Caco-2 (cell line): ENCODE data around the gene B3GAT1. TPM values are rescaled to one million over a fixed set of nuclear protein-coding genes. Genes with fewer than 3 reads are reported as not detected.

Source experiments
- BruUV-seq: library from RNA; stranded (reverse); fragments of 400-500 nt; replicated peaks from 2 replicates; lab custom pipeline; 2021; lab: Mats Ljungman, UMichigan
- CTCF ChIA-PET: fragments of 300-600 bp; sonication (Branson Sonifier 250); formaldehyde crosslinking; loops from one replicate; lab custom pipeline; 2022; ENCODE audit warnings: antibody characterized with exemption; lab: Charles Lee
- POLR2A ChIA-PET: fragments of 300-600 bp; sonication (Branson Sonifier 250); formaldehyde crosslinking; loops from one replicate; lab custom pipeline; 2022; ENCODE audit warnings: antibody characterized with exemption; lab: Charles Lee
- DNase-seq, 2 experiments: peaks; one replicate each; pipeline versions ENCODE4 v3.0.0 to v3.0.0-alpha.2; 2020 to 2022
- H3K27me3 ChIP-seq: replicated peaks from 2 replicates; pipeline ENCODE4 v1.6.0; 2011; ENCODE audit warnings: low read length; ENCODE audit not compliant: control insufficient read depth, insufficient read depth
- H3K36me3 ChIP-seq: 2 replicates; pipeline ENCODE4 v1.5.1; 2011; ENCODE audit warnings: low read length; ENCODE audit not compliant: control insufficient read depth, insufficient read depth
- H3K4me1 ChIP-seq: fragments of 250-450 bp; sonication (Bioruptor Pico); 2 replicates; pipeline ENCODE4 v1.5.1; 2020; ENCODE audit warnings: mild to moderate bottlenecking
- H3K4me3 ChIP-seq: 2 replicates; pipeline ENCODE4 v1.5.1; 2011; ENCODE audit warnings: low read depth, mild to moderate bottlenecking, control low read depth, low read length
- H3K9me3 ChIP-seq: fragments of 250-450 bp; sonication (Bioruptor Pico); 2 replicates; pipeline ENCODE4 v1.5.1; 2020; ENCODE audit warnings: mild to moderate bottlenecking, moderate library complexity
- H3K27ac Mint-ChIP-seq: one replicate; pipeline ENCODE4 v1.8.0; 2022; ENCODE audit warnings: mixed read lengths; ENCODE audit not compliant: unreplicated experiment
- H3K27me3 Mint-ChIP-seq: one replicate; pipeline ENCODE4 v1.8.0; 2022; ENCODE audit warnings: mixed read lengths; ENCODE audit not compliant: insufficient read depth, unreplicated experiment
- H3K36me3 Mint-ChIP-seq: one replicate; pipeline ENCODE4 v1.8.0; 2022; ENCODE audit warnings: mild to moderate bottlenecking, mixed read lengths; ENCODE audit not compliant: insufficient read depth, unreplicated experiment
- H3K4me1 Mint-ChIP-seq: one replicate; pipeline ENCODE4 v1.8.0; 2022; ENCODE audit warnings: low read depth, mixed read lengths; ENCODE audit not compliant: unreplicated experiment
- H3K4me3 Mint-ChIP-seq: one replicate; pipeline ENCODE4 v1.8.0; 2022; ENCODE audit warnings: mild to moderate bottlenecking, moderate library complexity, mixed read lengths; ENCODE audit not compliant: unreplicated experiment
- H3K9me3 Mint-ChIP-seq: one replicate; pipeline ENCODE4 v1.8.0; 2022; ENCODE audit warnings: mixed read lengths; ENCODE audit not compliant: unreplicated experiment
- CTCF ChIP-seq, 2 experiments: fragments of 200-600 bp in 1 of 2; IDR thresholded peaks; 1 replicate in 1 of 2; 2 replicates in 1 of 2; pipeline versions ENCODE4 v1.5.1 to v1.8.0; 2011 to 2022; ENCODE audit warnings: antibody characterized with exemption in 1 of 2, control low read depth in 1 of 2, inconsistent platforms in 1 of 2, low read depth in 1 of 2, low read length in 1 of 2, mild to moderate bottlenecking in 1 of 2, moderate library complexity in 1 of 2; ENCODE audit not compliant: insufficient read depth in 1 of 2, severe bottlenecking in 1 of 2, unreplicated experiment in 1 of 2
- intact Hi-C: fragments of 100-400 bp; cut with micrococcal nuclease; formaldehyde crosslinking; loops from one replicate; pipeline ENCODE4 v1.10.0; 2022; ENCODE audit not compliant: unreplicated experiment
- total RNA-seq: library from RNA; stranded (reverse); gene quantifications from 2 replicates; pipeline ENCODE4 v1.2.3, GENCODE V29; 2022

The B3GAT1 gene
- total RNA-seq, 1 experiment from 2014 or later: 0.11 TPM

GRCh38 chr11:134436781-134437180 lies 24.7 kb upstream of the B3GAT1 start:
- POLR2A ChIA-PET: no interaction called here
- Histone ChIP-seq H3K36me3 (no peaks in the 10 kb centered on the region), H3K4me3 (no peak overlapping the region), H3K4me1 (no peaks in the 10 kb centered on the region), H3K27me3 (no peaks in the 10 kb centered on the region), H3K9me3 (no peaks in the 10 kb centered on the region)
- Mint-ChIP-seq H3K4me1 (no peaks in the 10 kb centered on the region), H3K9me3 (peaks cover 10% of the 10 kb centered on the region), H3K36me3 (peaks cover 6% of the 10 kb centered on the region), H3K27me3 (peaks cover 9% of the 10 kb centered on the region), H3K4me3 (no peak overlapping the region), H3K27ac (no peak overlapping the region)
- no peak for TF ChIP-seq CTCF (IDR thresholded peaks at IDR 0.05; ENCODE audit: insufficient read depth in 1 of 2, low read depth in 1 of 2, low read length in 1 of 2, severe bottlenecking in 1 of 2, unreplicated experiment in 1 of 2)
- BruUV-seq: no TSS peak
- no peak for DNase-seq
- CTCF ChIA-PET: no interaction called here
- intact Hi-C loops: no loop called here

DNA sequence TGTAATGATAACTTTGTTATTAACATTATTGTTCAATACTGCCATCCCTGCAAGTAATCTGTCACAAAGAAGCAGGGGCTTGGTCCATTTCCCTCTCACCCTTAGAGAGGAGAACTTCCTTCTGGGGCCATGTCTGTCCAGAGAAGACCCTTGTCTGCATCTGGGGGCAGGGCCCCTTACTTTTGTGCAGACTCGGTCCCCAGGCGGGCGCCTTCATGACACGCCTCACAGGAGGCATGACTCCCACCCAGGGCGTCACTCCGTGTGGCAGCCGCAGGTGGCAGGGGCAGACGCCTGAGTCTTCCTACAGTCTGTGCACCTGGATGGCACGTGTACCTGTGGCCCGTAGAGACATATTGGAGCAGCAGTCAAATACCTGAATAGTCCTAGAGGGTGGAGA lies 21.8 kb upstream of the B3GAT1 start:
- no peaks in the 10 kb centered on the region for H3K4me1 Mint-ChIP-seq

DNA sequence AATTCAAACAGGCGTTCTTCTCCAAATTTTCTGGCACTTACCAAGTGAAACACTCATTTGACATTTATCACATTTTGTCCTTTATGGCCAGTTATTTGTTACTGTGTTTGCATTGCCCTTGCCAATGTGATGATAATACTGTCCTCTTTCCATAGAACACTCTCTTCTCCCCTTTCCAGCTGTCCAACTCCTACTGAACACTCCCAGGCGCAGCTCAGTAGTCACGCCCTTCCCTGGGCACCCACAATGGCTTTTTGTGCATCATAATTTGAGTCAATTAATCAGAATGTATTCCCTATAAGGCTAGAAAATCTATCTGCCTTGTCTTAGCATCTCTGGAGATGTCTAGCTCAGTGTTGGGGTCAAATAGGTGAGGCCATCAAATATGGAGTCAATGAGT lies 21.2 kb upstream of the B3GAT1 start:
- H3K27ac Mint-ChIP-seq: no peak overlapping the region
- Histone ChIP-seq H3K27me3 (no peaks in the 10 kb centered on the region), H3K36me3 (no peaks in the 10 kb centered on the region), H3K9me3 (no peaks in the 10 kb centered on the region), H3K4me1 (no peaks in the 10 kb centered on the region), H3K4me3 (no peak overlapping the region)
- ChIA-PET POLR2A (no interaction called here), CTCF (no interaction called here)
- DNase-seq: no peak
- BruUV-seq: no TSS peak
- intact Hi-C loops: no loop called here
- no peak for TF ChIP-seq CTCF (IDR thresholded peaks at IDR 0.05; ENCODE audit: insufficient read depth in 1 of 2, low read depth in 1 of 2, low read length in 1 of 2, severe bottlenecking in 1 of 2, unreplicated experiment in 1 of 2)
- H3K4me3 Mint-ChIP-seq: no peak overlapping the region
- no peaks in the 10 kb centered on the region for H3K36me3 Mint-ChIP-seq
- no peaks in the 10 kb centered on the region for H3K9me3 Mint-ChIP-seq
- H3K4me1 Mint-ChIP-seq: no peaks in the 10 kb centered on the region
- peaks cover 26% of the 10 kb centered on the region for H3K27me3 Mint-ChIP-seq

More for the DNA sequence above, 21.8 kb upstream of the B3GAT1 start:
- H3K9me3 ChIP-seq: no peaks in the 10 kb centered on the region
- TF ChIP-seq CTCF (IDR thresholded peaks at IDR 0.05; ENCODE audit: insufficient read depth in 1 of 2, low read depth in 1 of 2, low read length in 1 of 2, severe bottlenecking in 1 of 2, unreplicated experiment in 1 of 2): no peak
- H3K4me1 ChIP-seq: no peaks in the 10 kb centered on the region
- no peaks in the 10 kb centered on the region for H3K9me3 Mint-ChIP-seq
- no peaks in the 10 kb centered on the region for H3K27me3 ChIP-seq
- H3K36me3 Mint-ChIP-seq: no peaks in the 10 kb centered on the region
- H3K27me3 Mint-ChIP-seq: peaks cover 24% of the 10 kb centered on the region
- intact Hi-C loops: no loop called here
- no peak overlapping the region for H3K4me3 ChIP-seq
- no peak overlapping the region for H3K27ac Mint-ChIP-seq
- DNase-seq: no peak
- ChIA-PET CTCF (no interaction called here), POLR2A (no interaction called here)
- no peak overlapping the region for H3K4me3 Mint-ChIP-seq
- H3K36me3 ChIP-seq: no peaks in the 10 kb centered on the region
- no TSS peak for BruUV-seq
